Upper lobe of left lung (tissue), 4 donors: ENCODE measurements around the gene TMEM170B.

Experiments
- EP300 ChIP-seq, 4 donors: sonication (generic); formaldehyde crosslinking; IDR thresholded peaks; one replicate each; pipeline ENCODE4 v1.5.1; 2017; ENCODE audit warnings: antibody characterized with exemption in 4 of 4, control low read depth in 2 of 4
- TF ChIP-seq, protein P1 (sequence below), 6 experiments: fragments of 450-650 bp in 4 of 6; fragments of 200-600 bp in 2 of 6; sonication (generic) in 2 of 6; IDR thresholded peaks; one replicate each; pipeline ENCODE4 v1.5.1; 2016 to 2019; ENCODE audit warnings: antibody characterized with exemption in 6 of 6

DNA sequence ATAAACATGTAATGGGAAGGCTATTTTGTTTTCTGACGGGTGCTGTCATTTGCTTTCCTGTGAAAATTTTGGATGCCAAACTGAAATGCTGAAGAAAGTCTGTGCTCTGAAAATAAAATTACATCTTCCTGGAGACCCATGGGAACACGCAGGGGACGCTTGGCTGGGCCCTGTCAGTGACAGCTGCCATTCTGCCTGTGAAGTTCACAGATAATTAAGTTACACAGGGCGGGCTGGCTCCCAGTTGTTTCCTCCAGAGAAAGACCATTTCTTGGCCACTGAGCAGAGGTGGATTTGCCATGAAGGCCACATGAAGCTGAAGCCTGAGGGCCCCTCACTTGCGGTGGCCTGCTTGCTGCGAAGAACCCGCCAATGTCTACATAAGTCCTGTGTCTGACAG is 93.5 kb downstream of the TMEM170B start:
- TF ChIP-seq EP300 (IDR thresholded peaks at IDR 0.05): no peak
- TF ChIP-seq, protein P1, sequence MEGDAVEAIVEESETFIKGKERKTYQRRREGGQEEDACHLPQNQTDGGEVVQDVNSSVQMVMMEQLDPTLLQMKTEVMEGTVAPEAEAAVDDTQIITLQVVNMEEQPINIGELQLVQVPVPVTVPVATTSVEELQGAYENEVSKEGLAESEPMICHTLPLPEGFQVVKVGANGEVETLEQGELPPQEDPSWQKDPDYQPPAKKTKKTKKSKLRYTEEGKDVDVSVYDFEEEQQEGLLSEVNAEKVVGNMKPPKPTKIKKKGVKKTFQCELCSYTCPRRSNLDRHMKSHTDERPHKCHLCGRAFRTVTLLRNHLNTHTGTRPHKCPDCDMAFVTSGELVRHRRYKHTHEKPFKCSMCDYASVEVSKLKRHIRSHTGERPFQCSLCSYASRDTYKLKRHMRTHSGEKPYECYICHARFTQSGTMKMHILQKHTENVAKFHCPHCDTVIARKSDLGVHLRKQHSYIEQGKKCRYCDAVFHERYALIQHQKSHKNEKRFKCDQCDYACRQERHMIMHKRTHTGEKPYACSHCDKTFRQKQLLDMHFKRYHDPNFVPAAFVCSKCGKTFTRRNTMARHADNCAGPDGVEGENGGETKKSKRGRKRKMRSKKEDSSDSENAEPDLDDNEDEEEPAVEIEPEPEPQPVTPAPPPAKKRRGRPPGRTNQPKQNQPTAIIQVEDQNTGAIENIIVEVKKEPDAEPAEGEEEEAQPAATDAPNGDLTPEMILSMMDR (IDR thresholded peaks at IDR 0.05): no peak
